ENCODE measurements around the gene MSI2.

- TF ChIP-seq CTCF (IDR thresholded peaks at IDR 0.05; ENCODE audit: low read length) (no peak), EZH2 (IDR thresholded peaks at IDR 0.05; ENCODE audit: borderline replicate concordance, low read length) (no peak)
Observed at GRCh38 chr17:57369509-57369945, 113.2 kb downstream of the MSI2 start.
